Posterior cingulate gyrus (tissue), 11 donors: ENCODE results near the gene MIDN.

Experiments used
- DNase-seq, 10 donors: peaks; one replicate each; pipeline versions ENCODE4 v3.0.0 to v3.0.0-alpha.2; 2020 to 2021; ENCODE audit warnings: mixed read lengths in 3 of 10
- intact Hi-C: fragments of 100-400 bp; cut with DNase I; formaldehyde crosslinking; loops from one replicate; pipeline ENCODE4 v1.15.1; 2023

The MIDN gene

DNA sequence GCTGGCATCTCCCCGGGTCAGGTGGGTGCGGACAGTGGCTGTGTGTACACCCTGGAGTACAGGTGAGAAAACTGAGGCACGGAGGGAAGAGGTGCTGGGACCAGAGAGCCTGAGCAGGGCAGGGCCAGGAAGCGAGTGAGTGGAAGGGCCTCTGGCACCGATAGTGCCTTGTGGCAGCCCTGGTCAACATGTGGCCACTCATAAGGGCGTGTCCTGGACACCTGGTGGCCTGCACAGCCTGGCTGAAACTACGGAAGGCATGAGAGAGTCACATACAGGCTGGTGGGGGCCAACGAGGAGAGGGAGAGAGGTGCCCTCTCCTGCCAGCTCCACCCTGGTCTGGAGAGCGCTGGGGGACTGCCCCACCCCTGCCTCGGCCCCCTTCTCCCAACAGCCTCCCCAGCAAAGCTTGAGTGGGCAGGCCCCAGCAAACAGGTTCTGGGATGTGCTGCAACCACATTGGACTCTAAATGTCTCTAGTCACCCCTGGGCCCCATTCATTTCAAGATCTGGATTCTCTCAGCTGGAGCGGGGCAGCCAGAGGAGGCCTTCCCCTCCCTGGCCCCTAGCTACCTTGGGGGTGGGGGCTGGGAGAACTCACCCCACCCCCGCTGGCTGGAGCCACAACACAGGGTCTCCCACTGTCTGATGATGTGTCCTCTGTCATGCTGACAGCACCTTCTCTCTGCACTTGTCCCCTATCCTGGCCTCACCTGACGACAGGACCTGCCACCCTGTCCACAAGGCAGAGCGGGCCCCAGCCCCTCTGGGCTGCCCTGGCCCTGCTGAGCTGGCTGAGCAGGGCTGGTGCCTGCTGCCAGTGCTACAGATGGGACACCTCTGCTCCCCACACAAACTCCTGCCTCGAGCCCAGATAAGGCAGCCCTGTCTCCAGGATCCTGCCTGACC lies 16.4 kb upstream of the MIDN start:
- intact Hi-C loops = no loop called here
- DNase-seq = no peak

DNA sequence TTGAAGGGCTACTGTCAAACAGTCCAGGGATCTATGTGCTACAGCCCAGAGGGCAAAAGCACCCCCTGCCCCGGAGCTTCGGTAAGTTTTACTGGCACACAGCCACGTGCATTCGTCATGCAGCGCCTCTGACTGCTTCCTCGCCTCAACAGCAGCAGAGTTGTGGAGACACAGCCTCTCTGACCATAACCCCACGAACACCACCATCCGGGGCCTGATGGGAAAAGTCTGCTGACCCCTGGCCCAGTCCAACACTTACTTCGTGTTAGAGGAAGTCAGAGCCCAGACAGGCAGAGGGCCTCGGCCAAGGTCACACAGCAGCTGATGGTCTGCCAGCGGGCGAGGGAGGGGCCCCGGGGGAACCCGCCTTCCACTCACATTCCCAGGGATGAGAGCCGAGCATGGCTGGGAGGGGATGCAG lies 15.7 kb upstream of the MIDN start:
- intact Hi-C loops = no loop called here
- peak in 1 of 10 donors; percentile 86 for DNase-seq

DNA sequence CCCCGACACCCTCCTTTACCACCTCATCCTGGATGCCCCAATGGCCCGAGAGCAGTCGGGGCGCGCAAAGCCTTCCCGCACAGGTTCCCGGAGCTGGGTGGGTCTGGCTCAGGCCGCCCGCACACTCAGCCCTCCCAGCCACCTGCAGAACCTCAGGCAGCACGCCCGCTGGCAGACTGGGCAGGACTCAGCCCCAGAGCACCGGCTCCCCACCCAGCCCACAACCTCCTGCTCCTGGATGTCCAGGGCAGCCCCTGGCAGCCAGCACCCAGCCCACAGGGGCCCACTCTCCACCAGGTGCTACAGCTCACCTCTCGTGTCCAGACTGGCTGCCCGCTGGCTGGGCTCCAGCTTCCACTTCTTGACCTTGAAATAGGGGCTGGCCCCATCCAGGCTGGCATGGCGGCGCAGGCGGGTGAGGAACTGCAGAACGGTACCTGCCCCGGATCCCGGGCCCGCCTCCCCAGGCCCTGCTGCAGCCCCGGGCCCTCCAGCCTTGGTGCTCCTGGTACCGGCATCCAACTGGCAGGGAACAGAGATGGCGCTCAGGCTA lies 15.2 kb upstream of the MIDN start:
- DNase-seq = peak in 1 of 10 donors; percentile 83
- intact Hi-C loops = no loop called here

DNA sequence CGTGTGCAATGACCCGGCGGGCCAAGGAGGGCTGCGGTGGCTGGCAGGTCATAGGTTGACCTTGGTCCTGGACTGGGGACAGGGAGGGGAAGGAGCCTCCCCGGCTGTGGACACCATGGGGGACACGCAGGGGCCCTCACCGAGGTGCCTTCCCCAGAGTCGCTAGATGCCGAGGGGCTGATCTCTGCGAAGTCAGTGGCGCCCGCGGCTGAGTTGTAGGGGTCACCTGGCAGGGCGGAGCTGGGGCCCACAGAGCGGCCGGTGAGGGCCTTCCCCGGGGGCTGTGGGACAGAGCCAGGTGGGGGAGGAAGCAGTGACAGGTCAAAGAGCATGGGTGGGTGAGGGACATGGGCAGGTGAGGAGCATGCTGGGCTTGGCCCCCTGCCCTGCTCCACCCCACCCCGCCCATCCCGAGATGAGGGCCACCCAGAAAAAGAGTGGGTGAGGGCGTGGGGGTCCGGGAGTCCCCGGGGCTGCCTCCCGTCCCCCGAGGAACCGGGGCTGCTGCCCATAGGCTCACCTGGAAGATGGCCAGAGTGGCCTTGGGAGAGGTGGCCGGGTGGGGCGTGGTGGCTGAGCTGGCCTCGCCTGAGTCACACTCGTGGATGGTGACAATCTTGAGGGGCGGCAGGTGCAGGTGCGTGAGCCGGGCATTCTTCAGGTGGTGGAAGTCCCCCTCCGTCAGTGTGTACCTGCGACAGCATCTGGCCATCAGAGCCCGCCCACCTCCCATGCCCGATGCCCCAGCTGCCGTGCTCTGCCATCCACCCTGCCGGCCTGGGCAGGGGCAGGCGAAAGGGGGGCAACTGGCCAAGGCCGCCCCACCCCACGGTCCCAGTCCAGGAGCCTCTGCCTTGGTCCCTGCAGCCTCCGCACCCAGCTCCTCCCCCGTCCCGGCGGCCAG lies 14.1 kb upstream of the MIDN start:
- intact Hi-C loops = no loop called here
- DNase-seq = no peak

DNA sequence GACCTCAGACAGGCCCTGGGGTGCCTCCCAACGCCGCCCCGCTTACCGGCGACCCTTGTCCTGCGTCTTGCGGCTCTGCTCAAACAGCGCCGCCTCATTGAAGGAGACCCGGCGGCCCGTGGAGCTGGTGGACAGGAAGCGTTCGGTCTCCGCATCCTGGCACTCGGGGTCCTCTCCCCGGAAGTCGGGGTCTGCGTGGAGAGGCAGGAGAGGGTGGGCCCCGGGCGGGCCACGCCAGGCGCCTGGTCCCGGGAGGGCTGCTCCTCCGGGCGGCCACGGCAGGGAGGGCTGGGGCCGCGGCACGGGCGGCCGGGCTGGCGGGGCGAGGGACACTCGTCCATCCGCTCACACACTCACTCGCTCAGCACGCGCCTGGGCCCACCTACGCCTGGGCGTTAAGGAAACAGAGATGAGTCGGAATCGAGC lies 13.4 kb upstream of the MIDN start:
- intact Hi-C loops = loop anchor here (5.0 kb wide), 1 partner anchor 123 kb away; no protein-coding TSS in a partner anchor
- peak in 1 of 10 donors; percentile 84 for DNase-seq

DNA sequence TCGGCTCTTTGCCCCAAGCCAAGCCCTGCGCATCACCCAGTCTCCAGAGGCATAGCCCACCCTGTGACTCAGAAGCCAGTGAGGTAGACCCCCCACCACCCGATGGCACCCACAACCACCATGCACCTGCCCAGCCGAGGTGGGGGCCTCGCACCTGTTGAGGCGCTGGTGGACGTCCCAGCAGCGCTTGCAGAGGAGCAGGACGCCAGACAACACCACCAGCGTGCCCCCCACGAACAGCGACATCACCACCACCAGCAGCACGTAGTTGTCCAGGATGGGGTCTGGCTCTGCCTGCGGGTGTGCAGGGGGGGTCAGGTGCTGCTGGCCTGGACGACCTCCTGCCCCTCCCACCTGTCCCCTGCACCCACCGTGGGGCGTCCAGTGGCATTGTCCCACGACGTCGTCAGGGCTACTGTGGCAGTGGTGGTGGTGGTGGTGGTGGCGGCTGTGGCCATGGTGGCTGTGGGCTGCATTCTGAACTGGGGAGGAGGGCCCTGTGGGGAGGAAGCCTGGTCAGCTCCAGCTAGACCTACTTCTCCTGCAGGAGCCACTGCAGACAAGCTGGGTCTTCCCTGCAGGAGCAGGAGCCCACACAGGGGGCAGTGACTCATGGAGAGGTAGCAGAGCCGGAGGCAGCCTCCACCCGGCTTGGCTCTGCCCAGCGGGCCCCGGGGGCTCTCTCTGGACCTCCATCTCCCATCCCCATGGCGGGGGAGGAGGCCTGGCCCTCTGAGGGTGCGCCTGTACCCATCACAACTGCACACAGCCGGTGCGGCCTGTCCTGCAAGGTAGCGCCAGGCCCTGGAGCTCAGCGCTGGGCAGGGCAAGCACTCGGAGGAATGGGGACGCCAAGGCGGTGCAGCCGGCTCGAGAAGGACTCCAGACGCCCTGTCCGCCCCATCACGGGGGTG lies 12.5 kb upstream of the MIDN start:
- peak in 2 of 10 donors; percentile 85 to 86 for DNase-seq
- intact Hi-C loops = loop anchor here (5.0 kb wide), 1 partner anchor 124 kb away; no protein-coding TSS in a partner anchor

DNA sequence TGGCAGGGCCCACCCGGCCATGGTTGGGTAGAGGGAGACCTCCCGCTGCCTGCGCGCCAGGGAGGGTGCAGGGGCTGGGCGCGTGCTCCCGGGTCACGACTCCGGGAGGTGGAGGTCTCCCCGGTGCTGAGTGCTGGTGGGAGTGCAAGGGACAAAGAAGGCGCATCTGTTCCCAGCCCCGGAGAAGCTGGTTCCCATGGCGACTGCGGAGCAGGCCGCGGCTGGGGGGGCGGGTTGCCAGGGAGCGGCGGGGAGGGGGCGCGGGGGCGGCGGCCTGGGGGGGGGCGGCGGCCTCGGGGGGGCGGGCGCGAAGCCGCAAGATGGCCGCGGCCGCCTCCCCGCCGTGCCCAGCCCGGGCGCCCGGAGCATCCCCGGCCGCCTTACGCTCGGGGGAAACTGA lies 11.8 kb upstream of the MIDN start:
- peak in 2 of 10 donors; percentile 87 to 89 for DNase-seq
- intact Hi-C loops = loop anchor here (5.0 kb wide), 1 partner anchor 124 kb away; no protein-coding TSS in a partner anchor

DNA sequence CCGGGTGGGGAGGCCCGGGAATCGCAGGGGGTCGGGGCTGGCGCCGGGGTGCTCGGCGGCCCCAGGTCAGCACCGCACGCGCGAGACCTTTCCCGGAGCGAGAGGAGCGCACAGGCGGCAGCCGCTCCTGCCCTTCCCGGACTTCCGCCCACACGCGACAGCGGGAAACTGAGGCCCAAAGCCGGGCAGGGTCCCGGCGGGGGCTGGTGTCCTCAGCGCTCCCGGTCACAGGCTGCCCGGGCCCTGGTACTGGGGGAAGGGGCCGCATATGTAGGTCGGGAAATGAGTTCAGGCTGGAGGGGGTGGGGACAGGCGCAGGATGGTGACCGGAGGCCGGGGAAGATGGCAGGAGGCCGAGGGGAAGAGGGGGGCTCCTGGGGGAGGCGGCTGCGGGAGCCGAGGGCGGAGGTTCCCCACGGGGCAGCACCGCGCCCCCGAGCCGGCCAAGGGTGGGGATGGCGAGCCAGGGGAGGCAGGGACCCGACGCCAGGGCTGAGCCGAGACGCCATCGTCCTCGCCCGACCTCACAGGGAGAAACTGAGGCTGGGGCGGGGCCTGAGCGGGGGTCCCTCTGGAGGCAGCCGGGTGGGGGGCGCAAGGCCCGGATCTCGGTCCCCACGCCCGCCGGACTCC lies 11.2 kb upstream of the MIDN start:
- no peak for DNase-seq
- intact Hi-C loops = loop anchor here (5.0 kb wide), 1 partner anchor 125 kb away; no protein-coding TSS in a partner anchor

DNA sequence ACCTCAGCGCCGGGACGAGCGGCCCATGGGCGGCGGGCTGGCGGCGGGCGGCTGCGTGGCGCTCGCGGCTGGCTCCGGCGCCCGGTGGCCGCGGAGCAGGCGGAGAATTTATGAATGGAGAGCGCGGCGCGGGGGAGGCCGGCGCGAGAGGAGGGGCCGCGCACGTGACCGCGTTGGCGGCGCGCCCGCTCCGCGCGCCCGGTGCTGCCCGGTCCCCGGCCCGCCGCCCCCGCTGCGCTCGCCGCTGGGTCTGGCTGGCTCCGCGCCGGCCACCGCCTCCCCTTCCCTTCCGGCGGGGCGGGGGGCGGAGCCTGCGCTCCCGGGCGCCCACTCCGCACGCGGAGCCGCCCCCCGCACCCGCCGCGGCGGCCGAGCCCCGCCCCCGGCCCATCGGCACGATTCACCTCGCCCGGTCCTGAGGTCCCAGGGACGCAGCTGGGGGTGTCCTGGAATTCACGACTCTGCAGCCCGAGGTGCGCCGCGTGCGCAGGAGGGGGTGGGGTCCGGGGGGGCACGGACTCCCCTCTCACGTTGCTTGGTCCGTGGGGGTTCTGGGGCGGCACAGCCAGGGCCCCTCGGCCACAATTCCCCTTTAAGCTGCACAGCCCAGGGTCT lies 10.5 kb upstream of the MIDN start, which contains the start of gene CBARP:
TSS of gene CBARP (minus strand) at position 252 of the 615 bp plus-strand sequence. CDS start 1,905 bp downstream, outside the sequence.
- peak in 4 of 10 donors; percentile 45 to 91 (median 77) for DNase-seq
- intact Hi-C loops = loop anchor here (5.0 kb wide), 1 partner anchor 126 kb away; no protein-coding TSS in a partner anchor

DNA sequence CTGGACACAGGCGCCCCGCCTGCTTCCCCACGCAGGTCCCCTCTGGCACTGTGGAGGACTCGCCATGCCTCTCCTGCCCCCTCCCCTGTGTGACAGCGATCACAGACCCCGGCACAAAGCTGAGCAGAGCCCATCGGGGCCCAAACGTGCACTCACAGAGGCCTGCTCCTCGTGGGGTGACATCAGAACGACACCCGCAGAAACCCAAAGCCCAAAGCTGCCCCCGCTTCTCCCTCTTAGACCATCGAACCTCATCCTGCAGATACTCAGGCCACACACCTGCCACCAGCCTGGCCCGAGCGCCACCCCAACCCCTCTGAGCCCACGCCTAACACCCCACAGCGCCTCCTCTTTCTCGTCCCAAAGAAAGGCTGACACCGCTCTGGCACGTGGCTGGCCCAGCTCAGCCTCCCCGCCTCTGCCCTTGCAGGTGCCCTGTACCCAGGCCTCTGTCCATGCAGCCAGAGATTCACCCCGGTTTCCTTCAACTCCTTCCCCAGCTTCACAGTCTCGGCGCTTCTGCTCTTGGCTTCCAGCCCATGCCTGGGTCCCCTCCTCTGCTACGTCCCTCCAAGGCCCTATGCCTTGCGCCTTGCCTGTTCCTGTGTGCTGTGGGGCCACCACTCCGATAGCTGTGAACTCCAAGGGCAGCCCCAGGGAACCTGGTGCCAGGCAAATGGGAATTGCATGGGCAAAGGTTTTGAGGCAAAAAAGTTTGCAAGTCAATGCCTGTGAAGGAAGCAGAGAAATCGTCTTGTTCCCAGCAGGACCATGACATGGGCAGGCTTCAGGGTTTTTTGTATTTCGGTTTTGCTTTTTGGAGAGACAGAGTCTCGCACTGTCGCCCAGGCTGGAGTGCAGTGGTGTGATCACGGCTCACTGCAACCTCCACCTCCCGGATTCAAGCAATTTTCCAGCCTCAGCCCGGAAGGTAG lies 9.7 kb upstream of the MIDN start:
- no peak for DNase-seq
- intact Hi-C loops = loop anchor here (5.0 kb wide), 1 partner anchor 126 kb away; no protein-coding TSS in a partner anchor

DNA sequence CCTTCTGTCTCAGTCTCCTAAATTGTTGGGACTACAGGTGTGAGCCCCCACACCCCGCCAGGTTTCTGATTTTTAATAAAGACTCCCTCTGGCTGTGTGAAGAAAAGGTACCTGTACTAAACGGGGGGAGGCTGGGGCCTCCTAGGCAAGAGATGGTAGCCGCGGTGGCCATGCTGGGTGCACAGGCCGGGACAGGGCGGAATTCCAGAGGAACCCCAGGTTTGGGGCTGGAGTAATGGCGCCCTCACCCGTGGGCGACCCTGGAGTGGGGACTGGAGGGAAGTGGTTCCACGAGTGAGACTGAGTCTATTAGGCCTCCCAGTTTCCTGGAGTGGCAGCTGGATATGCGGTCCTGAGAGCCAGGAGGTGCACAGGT lies 9.0 kb upstream of the MIDN start:
- intact Hi-C loops = loop anchor here (5.0 kb wide), 1 partner anchor 127 kb away; no protein-coding TSS in a partner anchor
- no peak for DNase-seq

DNA sequence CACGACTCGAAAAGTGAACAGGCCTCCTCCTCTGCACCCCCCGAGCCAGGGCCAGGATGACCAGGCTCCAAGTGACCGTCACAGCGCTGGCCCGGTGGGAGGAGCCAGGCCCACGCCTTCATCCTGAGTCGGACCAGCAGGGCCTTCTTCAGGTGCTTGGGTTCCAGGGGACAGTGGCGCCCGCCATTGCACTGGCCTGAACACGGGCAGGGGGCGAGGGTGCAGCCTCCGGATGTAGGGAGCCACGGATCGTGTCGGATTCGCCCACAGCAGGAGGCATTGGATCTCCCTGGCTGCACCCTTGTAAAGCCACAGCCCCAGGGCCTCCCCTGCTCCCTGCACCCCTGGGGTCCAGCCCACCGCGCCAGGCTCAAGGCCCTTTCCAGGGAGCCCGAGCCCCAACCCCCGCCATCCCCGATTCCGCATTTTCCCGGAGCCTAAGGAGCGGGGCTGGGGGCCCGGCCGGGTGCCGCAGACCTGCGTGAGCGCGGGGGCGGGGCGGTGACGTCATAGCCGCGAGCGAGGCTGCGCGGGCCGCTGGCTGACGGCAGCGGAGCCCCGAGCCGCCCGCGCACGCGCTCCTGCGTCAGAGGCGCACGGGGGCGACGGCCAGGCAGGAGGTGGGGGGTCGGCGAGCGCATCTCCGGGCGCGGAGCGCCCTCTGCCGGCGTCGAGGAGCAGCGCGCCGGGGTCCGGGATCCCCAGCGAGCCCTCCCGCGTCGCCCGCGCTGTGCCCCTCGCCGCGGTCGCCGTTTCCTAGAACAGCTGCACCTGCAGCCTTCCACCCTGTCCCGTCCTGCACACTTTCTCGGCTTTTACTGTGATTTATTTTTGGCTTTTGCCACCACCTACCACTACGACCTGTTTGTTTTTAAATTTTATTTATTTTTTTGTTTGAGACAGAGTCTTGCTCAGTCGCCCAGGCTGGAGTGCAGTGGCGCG lies 8.3 kb upstream of the MIDN start:
- intact Hi-C loops = loop anchor here (1.0 to 5.0 kb wide), 2 partner anchors 19 to 128 kb away; no protein-coding TSS in a partner anchor
- peak; percentile 73 to 99 (median 88) for DNase-seq

DNA sequence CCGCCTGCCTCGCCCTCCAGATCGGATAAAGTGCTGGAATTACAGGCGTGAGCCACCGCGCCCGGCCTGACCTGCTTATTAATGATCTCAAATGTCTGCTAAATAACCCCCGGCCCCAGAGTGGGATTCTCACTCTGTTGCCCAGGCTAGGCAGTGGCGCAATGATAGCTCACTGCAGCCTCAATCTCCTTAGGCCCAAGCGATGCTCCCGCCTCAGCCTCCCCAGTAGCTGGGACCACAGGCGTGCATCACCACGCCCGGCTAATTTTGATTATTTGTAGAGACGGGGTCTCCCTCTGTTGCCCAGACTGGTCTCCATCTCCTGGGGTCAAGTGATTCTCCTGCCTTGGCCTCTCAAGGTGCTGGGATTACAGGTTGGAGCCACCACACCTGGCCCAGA lies 7.5 kb upstream of the MIDN start:
- intact Hi-C loops = loop anchor here (1.0 kb wide), 1 partner anchor 20 kb away; no protein-coding TSS in a partner anchor
- DNase-seq = peak in 1 of 10 donors; percentile 82

DNA sequence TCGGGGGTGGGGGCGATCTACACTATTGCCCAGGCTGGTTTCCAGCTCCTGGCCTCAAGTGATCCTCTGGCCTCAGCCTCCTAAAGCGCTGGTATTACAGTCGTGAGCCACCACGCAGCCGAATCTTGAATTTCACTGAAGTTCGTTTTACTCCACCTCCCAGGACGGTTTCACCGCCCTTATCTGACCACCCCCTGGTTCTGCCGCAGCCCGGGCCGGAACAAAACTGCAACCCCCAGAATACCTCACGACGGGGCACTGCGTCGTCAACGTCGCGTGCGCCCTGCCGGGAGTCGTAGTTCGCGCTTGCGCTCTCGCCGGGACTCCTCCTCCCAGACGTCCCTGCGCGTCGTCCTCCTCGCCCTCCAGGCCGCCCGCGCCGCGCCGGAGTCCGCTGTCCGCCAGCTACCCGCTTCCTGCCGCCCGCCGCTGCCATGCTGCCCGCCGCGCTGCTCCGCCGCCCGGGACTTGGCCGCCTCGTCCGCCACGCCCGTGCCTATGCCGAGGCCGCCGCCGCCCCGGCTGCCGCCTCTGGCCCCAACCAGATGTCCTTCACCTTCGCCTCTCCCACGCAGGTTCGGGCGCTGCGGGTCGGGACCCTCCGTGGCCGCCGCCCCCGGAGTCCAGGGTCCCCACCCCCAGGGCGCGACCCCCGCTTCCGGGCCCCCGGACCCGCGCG lies 6.8 kb upstream of the MIDN start, which contains the start of gene ATP5F1D:
TSS of gene ATP5F1D (plus strand) at position 335 of the 679 bp plus-strand sequence. CDS start at position 435, 100 bp downstream.
- intact Hi-C loops = no loop called here

More for the DNA sequence above, 6.8 kb upstream of the MIDN start, which contains the start of gene ATP5F1D:
- DNase-seq = peak; percentile 92 to 99 (median 93)
